NB4 (cell line): ENCODE data around the gene RBM5.

ENCODE experiments used
- CTCF ChIP-seq: IDR thresholded peaks from one replicate; pipeline ENCODE4 v1.5.1; 2012; ENCODE audit warnings: low read depth, low read length
- POLR2A ChIP-seq: IDR thresholded peaks from 2 replicates; pipeline ENCODE4 v1.6.1; 2011; ENCODE audit warnings: mild to moderate bottlenecking; ENCODE audit not compliant: insufficient read length; ENCODE audit errors: extremely low read depth

GRCh38 chr3:50130436-50130835, 41.7 kb downstream of the RBM5 start:
- TF ChIP-seq CTCF = no peak
- no peak for TF ChIP-seq POLR2A
